ENCODE data around the gene DDIT3.

DNA sequence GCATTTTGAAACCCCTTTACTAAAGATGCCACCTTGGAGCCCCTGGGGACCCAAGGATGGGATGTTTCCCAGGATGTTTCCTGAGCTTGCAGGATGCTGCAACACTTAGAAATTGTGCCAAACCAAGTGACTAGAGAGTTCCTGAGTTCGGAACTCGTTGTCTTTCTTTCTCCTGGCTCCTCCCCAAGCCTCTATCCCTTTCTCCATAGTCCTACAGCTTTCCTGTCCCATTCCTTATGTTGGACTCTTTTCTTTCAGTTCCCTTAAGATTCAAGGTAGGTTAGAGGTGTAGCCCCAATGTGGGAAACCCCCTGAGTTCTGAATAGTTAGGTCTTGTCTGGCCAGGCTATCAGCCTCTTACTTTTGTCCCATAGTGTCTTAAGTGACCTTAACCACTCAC lies 28.2 kb upstream of the DDIT3 start:
- TF ChIP-seq, protein P1, sequence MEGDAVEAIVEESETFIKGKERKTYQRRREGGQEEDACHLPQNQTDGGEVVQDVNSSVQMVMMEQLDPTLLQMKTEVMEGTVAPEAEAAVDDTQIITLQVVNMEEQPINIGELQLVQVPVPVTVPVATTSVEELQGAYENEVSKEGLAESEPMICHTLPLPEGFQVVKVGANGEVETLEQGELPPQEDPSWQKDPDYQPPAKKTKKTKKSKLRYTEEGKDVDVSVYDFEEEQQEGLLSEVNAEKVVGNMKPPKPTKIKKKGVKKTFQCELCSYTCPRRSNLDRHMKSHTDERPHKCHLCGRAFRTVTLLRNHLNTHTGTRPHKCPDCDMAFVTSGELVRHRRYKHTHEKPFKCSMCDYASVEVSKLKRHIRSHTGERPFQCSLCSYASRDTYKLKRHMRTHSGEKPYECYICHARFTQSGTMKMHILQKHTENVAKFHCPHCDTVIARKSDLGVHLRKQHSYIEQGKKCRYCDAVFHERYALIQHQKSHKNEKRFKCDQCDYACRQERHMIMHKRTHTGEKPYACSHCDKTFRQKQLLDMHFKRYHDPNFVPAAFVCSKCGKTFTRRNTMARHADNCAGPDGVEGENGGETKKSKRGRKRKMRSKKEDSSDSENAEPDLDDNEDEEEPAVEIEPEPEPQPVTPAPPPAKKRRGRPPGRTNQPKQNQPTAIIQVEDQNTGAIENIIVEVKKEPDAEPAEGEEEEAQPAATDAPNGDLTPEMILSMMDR (conservative IDR thresholded peaks at IDR 0.05; ENCODE audit: low read depth, low read length) = no peak
- TF ChIP-seq RAD21 (IDR thresholded peaks at IDR 0.05; ENCODE audit: low read length) (no peak), FOS (IDR thresholded peaks at IDR 0.05; ENCODE audit: low read depth, low read length) (no peak), MAZ (IDR thresholded peaks at IDR 0.05; ENCODE audit: borderline replicate concordance, low read depth, low read length) (no peak), POLR2A (IDR thresholded peaks at IDR 0.05; ENCODE audit: low read depth, low read length) (no peak), CEBPB (IDR thresholded peaks at IDR 0.05; ENCODE audit: low read depth, low read length) (no peak), SMC3 (IDR thresholded peaks at IDR 0.05; ENCODE audit: low read depth, low read length) (no peak), MAFK (IDR thresholded peaks at IDR 0.05; ENCODE audit: low read depth, low read length) (no peak)
- TF ChIP-seq, protein P2, sequence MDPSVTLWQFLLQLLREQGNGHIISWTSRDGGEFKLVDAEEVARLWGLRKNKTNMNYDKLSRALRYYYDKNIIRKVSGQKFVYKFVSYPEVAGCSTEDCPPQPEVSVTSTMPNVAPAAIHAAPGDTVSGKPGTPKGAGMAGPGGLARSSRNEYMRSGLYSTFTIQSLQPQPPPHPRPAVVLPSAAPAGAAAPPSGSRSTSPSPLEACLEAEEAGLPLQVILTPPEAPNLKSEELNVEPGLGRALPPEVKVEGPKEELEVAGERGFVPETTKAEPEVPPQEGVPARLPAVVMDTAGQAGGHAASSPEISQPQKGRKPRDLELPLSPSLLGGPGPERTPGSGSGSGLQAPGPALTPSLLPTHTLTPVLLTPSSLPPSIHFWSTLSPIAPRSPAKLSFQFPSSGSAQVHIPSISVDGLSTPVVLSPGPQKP (IDR thresholded peaks at IDR 0.05; ENCODE audit: borderline replicate concordance, low read depth, low read length) = no peak

All from IMR-90 (cell line).